RWPE2 (cell line): ENCODE results near the gene KCTD2.

Experiments
- ATAC-seq: fragments of 200-7000 bp; cut with Tn5 transposase; 3 replicates; pipeline ENCODE4 v1.9.1; 2021; ENCODE audit warnings: low read depth
- DNase-seq: peaks from one replicate; pipeline ENCODE4 v3.0.0-alpha.2; 2020; ENCODE audit warnings: low spot score
- H3K27ac ChIP-seq: fragments of 450-650 bp; 2 replicates; pipeline ENCODE4 v1.5.1; 2017; ENCODE audit warnings: mild to moderate bottlenecking; ENCODE audit not compliant: poor library complexity, severe bottlenecking
- H3K27me3 ChIP-seq: fragments of 250-450 bp; sonication (Bioruptor Pico); 2 replicates; pipeline ENCODE4 v1.5.1; 2021; ENCODE audit warnings: mild to moderate bottlenecking, moderate library complexity; ENCODE audit not compliant: insufficient read depth, poor library complexity, severe bottlenecking
- H3K36me3 ChIP-seq: fragments of 250-450 bp; sonication (Bioruptor Pico); 2 replicates; pipeline ENCODE4 v1.5.1; 2020; ENCODE audit warnings: low read depth, mild to moderate bottlenecking, moderate library complexity
- H3K4me1 ChIP-seq: fragments of 250-450 bp; sonication (Bioruptor Pico); 2 replicates; pipeline ENCODE4 v1.5.1; 2021; ENCODE audit warnings: mild to moderate bottlenecking, moderate library complexity; ENCODE audit not compliant: insufficient read depth, poor library complexity, severe bottlenecking
- H3K4me3 ChIP-seq: fragments of 250-450 bp; sonication (Bioruptor Pico); 2 replicates; pipeline ENCODE4 v1.5.1; 2021; ENCODE audit warnings: mild to moderate bottlenecking, moderate library complexity; ENCODE audit not compliant: severe bottlenecking
- H3K9me3 ChIP-seq: fragments of 250-450 bp; sonication (Bioruptor Pico); 2 replicates; pipeline ENCODE4 v1.5.1; 2021; ENCODE audit warnings: mild to moderate bottlenecking, moderate library complexity; ENCODE audit not compliant: severe bottlenecking
- TF ChIP-seq, protein P1 (sequence below): fragments of 450-650 bp; IDR thresholded peaks from one replicate; pipeline ENCODE4 v1.5.1; 2017; ENCODE audit warnings: mild to moderate bottlenecking, moderate library complexity; ENCODE audit not compliant: poor library complexity, severe bottlenecking

The KCTD2 gene

DNA sequence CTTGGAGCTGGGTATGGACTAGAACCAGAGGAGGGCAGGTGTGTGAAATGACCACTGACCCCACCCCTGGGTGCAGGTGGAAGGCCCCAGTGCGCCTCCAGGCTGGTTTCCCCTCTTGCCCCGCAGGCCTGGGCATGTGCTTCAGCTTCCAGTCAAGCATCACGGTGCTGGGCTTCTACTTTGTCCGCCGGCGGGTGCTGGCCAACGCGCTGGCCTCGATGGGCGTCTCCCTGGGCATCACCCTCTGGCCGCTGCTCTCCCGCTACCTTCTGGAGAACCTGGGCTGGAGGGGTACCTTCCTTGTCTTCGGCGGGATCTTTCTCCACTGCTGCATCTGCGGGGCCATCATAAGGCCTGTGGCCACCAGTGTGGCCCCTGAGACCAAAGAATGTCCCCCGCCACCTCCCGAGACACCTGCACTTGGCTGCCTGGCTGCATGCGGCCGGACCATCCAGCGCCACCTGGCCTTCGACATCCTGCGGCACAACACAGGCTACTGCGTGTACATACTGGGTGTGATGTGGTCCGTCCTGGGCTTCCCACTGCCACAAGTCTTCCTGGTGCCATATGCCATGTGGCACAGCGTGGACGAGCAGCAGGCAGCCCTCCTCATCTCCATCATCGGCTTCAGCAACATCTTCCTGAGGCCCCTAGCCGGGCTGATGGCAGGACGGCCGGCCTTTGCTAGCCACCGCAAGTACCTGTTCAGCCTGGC lies 53.0 kb downstream of the KCTD2 start:
- no peaks in the 10 kb centered on the region for H3K9me3 ChIP-seq
- H3K27ac ChIP-seq = no peak overlapping the region
- TF ChIP-seq, protein P1, sequence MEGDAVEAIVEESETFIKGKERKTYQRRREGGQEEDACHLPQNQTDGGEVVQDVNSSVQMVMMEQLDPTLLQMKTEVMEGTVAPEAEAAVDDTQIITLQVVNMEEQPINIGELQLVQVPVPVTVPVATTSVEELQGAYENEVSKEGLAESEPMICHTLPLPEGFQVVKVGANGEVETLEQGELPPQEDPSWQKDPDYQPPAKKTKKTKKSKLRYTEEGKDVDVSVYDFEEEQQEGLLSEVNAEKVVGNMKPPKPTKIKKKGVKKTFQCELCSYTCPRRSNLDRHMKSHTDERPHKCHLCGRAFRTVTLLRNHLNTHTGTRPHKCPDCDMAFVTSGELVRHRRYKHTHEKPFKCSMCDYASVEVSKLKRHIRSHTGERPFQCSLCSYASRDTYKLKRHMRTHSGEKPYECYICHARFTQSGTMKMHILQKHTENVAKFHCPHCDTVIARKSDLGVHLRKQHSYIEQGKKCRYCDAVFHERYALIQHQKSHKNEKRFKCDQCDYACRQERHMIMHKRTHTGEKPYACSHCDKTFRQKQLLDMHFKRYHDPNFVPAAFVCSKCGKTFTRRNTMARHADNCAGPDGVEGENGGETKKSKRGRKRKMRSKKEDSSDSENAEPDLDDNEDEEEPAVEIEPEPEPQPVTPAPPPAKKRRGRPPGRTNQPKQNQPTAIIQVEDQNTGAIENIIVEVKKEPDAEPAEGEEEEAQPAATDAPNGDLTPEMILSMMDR = no peak
- no peak overlapping the region for H3K4me3 ChIP-seq
- peaks cover 12% of the 10 kb centered on the region for H3K4me1 ChIP-seq
- no peaks in the 10 kb centered on the region for H3K27me3 ChIP-seq
- no peak for DNase-seq
- no peak for ATAC-seq
- H3K36me3 ChIP-seq = peaks cover 17% of the 10 kb centered on the region

DNA sequence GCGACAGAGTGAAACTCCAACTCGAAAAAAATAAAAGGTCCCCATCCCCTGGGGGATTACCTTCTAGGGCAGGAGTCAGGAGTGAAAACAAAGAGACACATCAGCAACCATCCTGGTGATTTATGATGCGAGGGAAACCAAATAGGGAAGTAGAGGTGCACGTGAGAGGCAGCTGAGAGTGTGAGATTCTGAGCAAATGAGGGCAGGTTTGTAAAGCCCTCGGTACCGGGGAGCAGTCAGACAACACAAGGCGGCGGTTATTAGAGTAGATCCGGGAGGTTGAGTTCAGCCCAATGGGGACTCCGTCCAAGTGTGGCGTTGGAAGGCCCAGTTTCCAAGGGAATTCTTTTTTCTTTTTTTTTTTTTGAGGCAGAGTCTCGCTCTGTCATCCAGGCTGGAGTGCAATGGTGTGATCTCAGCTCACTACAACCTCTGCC lies 55.4 kb downstream of the KCTD2 start:
- H3K27me3 ChIP-seq = no peaks in the 10 kb centered on the region
- H3K36me3 ChIP-seq = peaks cover 17% of the 10 kb centered on the region
- TF ChIP-seq, protein P1 = no peak
- DNase-seq (no peak), ATAC-seq (no peak)
- H3K27ac ChIP-seq = no peak overlapping the region
- H3K9me3 ChIP-seq = no peaks in the 10 kb centered on the region
- H3K4me3 ChIP-seq = no peak overlapping the region
- no peaks in the 10 kb centered on the region for H3K4me1 ChIP-seq

DNA sequence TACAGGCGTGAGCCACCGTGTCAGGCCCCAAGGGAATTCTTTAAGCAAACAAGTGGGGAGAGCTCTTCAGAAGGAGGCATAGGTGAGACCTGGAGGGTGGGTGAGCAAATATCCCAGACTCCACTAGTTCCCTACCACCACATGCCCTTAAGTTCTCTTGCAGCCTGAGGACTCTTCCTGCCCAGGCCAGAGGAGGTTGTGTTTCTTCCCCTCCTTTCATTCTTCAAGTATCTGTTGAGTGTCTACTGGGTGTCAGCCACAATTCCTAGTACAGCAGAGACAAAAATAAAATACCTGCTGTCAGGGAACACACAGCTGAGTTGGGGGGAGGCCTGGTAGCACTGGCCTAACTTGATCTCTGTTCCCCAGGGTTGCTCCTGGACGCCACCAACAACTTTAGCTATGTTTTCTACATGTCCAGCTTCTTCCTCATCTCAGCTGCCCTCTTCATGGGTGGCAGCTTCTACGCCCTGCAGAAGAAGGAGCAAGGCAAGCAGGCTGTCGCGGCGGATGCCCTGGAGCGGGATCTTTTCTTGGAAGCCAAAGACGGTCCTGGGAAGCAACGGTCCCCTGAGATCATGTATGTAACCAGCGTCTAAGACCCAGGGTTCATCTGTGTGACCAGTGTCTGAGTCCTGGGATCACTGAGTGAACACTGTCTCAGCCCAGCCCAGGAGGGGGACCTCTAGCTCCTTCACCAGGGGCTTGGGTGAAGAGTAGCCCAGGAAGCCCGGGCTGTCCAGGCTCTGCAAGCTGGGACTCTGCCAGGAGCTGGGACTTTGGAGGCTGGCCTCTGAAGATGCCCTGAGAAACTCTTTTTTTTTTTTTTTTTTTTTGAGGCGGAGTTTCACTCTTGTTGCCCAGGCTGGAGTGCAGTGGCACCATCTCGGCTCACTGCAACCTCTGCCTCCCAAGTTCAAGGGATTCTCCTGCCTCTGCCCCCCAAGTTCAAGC lies 56.9 kb downstream of the KCTD2 start:
- no peaks in the 10 kb centered on the region for H3K9me3 ChIP-seq
- no peaks in the 10 kb centered on the region for H3K27me3 ChIP-seq
- ATAC-seq = no peak
- no peak overlapping the region for H3K27ac ChIP-seq
- DNase-seq = no peak
- H3K4me3 ChIP-seq = no peak overlapping the region
- TF ChIP-seq, protein P1 = no peak
- no peaks in the 10 kb centered on the region for H3K4me1 ChIP-seq
- H3K36me3 ChIP-seq = peaks cover 13% of the 10 kb centered on the region

DNA sequence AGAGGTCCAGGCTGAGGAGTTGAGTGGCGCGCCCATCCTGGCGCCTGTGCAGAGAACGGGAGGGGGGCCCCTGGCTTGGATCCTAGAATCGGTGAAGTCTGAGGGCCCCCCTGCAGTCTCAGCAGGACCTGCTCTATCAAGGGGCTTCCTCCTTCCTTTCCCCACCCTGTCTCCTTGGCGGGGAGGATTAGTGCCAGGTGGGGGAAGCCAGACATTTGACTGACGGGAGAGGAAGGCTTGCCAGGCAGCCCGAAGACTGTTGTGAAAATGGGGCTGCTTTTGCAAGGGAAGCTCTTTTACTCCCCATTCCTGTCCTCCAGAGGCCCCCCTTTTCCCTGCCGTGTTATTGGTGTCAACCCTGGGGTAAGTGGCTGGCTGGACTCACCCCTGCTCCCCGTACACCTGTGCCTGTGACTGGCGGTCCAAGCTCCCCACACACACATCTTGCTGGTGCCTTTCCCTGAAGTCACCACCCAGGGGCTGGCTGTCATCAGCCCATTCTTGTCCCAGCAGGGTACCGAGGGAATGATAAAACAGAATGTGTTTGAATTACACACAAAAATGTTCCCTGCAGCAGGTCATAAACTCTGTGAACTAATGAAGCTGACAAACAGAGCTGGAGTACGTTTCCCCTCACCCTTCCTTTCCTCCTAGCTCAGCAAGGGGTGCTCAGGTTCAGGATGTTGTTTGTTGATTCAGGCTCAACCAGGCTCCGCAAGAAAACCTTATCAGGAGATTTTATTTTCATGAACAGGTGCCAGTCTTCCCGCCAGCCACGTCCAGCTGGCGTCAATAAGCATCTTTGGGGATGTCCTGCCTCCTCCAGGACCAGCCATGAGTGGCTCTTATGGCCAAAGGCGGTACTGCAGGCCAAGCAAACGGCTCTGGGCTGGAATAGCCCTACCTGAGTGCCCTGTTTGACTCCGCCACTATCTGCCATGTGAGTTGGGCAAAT lies 58.4 kb downstream of the KCTD2 start:
- Histone ChIP-seq H3K27ac (no peak overlapping the region), H3K27me3 (no peaks in the 10 kb centered on the region), H3K36me3 (peaks cover 4% of the 10 kb centered on the region), H3K4me1 (no peaks in the 10 kb centered on the region), H3K4me3 (no peak overlapping the region), H3K9me3 (no peaks in the 10 kb centered on the region)
- DNase-seq (no peak), ATAC-seq (peak; percentile 75)
- TF ChIP-seq, protein P1 = peak; percentile 73
